NB4 (cell line): Measurements from ENCODE around the gene CAMK2D.

Experiments used
- POLR2A ChIP-seq: IDR thresholded peaks from 2 replicates; pipeline ENCODE4 v1.6.1; 2011; ENCODE audit warnings: mild to moderate bottlenecking; ENCODE audit not compliant: insufficient read length; ENCODE audit errors: extremely low read depth
- TF ChIP-seq, protein P1 (sequence below): IDR thresholded peaks from one replicate; pipeline ENCODE4 v1.5.1; 2012; ENCODE audit warnings: low read depth, low read length

GRCh38 chr4:113627321-113627720, 134.2 kb downstream of the CAMK2D start:
- TF ChIP-seq, protein P1, sequence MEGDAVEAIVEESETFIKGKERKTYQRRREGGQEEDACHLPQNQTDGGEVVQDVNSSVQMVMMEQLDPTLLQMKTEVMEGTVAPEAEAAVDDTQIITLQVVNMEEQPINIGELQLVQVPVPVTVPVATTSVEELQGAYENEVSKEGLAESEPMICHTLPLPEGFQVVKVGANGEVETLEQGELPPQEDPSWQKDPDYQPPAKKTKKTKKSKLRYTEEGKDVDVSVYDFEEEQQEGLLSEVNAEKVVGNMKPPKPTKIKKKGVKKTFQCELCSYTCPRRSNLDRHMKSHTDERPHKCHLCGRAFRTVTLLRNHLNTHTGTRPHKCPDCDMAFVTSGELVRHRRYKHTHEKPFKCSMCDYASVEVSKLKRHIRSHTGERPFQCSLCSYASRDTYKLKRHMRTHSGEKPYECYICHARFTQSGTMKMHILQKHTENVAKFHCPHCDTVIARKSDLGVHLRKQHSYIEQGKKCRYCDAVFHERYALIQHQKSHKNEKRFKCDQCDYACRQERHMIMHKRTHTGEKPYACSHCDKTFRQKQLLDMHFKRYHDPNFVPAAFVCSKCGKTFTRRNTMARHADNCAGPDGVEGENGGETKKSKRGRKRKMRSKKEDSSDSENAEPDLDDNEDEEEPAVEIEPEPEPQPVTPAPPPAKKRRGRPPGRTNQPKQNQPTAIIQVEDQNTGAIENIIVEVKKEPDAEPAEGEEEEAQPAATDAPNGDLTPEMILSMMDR, result no peak
- TF ChIP-seq POLR2A, result no peak
